ENCODE data around the gene ESAM.

The ESAM gene

DNA sequence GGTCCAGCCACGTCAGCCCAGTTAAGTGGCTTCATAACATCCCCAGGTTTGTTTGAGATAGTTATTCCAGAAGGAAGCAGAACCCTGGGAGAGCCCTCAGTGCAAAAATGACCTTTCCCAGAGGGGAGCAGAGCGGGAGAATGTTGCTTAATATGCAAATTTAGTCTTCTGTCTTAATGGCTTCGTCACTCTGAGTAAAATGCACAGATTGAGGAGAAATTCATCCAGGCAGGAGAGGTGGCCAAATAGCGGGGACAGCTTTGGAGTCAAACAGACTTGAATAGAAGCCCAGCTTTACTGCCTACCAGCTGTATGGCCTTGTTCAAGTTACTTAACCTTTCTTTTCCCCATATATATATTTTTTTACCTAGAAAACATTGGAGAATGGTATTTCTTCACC, 34.6 kb downstream of the ESAM start:
- DNase-seq, result no peak

DNA sequence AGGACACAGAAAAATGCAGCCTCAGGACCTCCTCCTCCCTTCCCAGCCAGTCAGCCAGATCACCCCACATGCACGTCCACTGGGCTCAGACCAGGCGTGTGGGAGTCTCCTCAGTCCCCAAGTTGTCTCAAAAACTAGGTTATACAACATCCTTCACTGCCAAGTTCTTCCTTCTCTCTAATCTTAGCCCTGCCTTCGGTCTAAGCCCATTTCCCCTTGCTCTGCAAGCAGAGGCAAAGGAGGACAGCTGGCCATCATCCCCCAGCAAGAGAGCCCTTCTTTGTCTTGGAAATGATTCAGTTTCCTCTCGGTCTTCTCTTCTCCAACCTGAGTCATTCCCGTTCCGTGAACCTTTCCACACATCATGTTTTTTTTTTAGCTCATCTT, 36.4 kb downstream of the ESAM start:
- no peak for DNase-seq

DNA sequence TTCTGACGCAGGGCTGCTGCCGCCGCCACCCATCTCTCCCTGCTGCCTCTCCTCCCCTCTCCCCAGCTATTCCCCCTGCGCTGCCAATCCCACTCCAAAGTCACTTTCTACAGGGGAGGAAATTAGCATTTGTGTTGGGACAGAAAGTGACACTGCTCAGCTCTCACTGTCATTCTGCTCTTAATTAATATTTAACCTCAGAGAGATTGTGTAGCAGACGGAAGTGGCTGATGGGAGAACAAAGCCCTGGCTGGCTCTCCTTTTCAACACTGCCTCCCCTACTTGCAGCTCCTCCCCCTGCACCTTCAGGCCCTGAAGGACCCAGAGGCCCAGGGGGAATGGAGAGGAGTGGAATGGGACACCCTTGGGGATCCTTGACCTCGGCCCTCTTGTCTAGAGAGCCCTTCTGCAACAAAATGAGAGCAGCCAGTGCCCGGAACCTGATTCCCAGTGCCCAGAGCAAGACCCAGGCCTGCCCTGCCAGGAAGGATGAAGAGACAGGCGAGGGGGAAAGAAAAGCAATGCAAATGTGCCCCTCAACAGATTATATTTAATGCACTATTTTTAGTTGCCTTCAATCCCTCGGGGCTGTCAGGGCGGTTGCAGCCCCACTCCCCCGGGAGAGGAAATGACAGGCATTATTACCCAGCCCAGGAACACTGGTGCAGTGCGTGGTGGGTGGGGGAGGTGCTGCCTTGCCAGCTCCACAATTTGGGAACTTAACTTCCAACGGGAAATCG, 36.9 kb downstream of the ESAM start:
- DNase-seq, result no peak

DNA sequence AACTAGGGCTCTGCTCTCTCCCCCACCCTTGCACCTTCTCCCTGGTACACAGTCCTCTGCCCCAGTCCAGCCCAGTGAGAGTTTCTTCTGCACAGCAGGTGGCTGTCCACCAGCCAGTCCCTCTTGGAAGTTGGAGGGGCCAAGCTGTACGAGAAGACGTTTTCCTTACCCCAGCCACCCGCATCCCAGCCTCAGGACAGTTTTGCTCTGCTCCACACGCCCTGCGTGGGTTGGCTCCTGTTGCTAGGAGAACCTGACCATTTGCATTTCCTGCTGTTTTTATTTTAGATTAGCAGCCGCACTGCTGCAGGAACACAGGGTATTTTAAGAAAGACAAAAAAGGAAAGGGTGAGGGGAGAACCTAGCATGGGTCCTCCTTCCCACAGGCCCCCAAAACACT, 39.9 kb downstream of the ESAM start:
- DNase-seq, result no peak

DNA sequence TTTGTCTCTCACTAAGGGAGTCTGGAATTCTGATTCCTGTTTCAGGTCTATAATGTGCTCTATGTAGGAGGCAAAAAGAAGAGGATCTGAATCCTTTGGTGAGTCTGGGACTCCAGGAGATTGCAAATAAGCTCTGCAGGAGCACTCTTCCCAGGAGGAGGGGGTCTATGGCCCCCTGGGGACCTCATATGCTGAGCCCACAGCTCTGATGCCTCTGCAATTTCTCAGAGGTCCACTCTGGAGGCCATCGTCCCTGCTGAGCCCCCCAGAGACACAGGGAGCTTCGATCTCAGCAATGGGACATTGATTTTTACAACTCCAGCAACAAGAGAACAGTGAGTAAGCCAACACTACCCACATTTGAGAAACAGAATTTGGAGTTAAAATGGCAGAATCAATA, 42.6 kb downstream of the ESAM start:
- no peak for DNase-seq

DNA sequence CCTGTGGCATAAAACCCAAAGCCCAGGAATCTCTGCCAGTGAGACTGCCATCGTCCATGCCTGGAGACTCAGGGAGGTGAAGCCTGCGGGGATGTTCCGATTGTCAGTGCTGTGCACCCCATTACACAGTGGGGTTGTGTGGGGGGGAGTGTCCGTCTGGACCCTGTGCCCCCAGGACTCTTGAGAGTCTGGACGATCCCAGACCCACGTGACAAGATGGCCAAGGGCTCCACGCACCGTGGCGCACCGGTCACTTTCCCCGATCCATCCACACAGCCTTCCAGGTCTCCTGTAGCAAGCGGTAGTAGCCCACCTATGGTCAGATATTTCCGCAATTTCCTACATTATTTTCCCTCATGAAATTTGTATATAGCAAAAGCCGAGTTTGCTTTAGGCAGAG, 43.3 kb downstream of the ESAM start:
- DNase-seq, result no peak

DNA sequence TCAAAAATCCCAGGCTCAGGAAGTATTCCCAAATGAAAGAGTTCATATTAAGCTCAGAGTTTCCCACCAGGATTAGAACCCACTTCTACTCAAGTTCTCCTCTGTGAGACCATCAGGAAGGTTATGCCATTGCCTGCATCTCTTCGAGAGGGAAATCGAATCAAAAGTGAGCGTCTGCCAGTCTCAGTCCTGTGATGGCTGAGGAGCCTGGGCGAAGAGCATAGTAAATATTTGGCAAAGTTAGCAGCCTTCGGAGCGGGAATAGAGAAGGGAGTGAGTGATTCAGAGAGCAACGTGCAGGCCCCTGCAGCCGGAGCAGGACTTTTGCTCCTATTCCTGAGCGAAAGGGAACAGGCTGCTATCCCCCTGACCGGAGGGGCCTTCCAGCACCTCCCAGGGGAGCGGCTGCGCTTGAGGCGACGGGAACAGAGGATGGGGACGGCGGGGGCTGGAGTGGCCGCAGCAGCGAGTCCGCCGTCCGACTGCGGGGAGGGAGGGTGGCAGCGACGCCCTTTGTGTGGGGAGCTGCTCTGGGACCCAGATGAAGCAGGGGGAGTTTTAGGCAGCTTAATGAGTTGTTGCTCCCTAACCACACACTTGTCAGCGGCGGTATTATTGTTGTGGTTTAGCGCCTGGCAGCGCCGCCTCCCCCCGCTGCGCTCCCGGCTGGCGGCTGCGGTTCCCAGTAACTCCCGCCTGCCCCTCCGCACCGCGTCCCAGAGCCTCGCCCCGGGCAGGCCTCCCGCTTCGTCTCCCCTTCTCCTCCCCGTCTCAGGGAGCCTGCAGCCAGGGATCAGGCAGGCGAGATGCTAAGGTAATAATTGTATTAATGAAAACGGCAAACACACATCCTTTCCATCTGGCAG, 44.1 kb downstream of the ESAM start:
- DNase-seq, result no peak

DNA sequence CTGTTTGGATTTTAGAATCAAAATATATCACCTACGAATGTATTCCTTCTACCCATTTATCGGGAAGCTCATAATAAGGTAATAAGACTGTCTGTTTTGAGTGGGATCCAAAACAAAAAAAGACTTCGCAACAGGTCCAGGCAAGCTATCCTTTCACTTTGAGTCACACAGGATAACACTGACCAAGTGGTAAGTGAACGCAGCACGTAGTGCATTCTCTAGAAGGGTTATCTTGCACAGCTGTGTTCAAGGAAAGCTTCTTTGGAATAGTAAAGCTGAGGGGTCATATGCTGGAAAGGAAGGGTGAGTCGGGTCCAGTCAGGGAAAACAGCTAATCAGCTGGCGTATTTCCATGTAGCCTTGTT, 44.7 kb downstream of the ESAM start:
- no peak for DNase-seq

DNA sequence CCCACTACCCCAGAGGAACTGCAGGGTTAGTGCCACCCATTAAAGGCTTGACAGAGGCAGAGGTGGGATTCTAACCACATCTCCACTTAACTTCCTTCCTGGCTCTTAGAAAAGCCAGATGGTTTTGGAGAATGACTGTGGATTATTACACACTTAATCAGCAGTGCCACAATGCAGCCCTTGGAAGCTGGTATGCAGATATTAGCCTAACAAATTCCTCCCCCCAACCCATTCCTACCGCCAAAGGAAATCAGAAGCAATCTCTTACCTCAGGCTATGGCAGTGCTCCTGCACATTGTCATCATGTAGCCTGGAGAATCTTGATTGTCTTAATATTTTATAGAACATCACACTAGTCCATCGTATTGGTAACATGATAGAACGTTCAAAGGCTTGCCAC, 45.5 kb downstream of the ESAM start:
- DNase-seq, result no peak

DNA sequence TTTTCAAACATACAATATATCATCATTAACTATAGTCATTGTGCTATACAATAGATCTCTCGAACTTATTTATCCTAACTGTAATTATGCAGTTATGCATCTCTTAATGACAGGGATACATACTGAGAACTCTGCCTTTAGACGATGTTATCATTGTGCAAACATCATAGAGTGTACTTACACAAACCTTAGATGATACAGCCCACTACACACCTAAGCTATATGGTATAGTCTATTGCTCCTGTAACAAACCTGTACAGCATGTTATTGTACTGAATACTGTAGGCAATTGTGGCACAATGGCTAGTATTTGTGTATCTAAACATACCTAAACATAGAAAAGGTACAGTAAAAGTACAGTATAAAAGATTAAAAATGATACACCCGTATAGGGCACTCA, 49.7 kb downstream of the ESAM start:
- no peak for DNase-seq

DNA sequence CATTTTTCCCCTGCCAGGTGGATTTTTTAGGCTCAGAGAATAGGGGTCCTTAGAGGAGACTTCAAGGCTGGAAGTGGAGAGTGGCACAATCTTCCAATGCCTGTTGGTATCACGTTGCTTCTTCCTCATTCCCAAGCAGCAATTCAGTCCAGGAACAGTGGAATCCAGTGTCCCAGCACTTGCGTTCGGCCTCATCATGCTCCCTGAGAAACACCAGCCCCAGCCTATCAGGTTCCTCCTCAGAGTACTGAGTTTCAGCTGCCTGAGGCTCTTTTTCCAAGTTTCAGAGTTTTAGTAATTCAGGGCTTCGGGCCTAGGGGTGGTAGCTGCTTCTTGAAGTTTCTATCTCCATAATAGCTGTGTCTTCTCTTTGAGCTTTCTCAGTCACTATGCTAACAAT, 54.3 kb downstream of the ESAM start:
- no peak for DNase-seq

Data from NCI-H1930 (cell line).